Ectodermal cell (in vitro differentiated cells): ENCODE results near the gene EXPH5.

Experiments used
- H3K27ac ChIP-seq: 2 replicates; pipeline ENCODE4 v1.7.0; 2013; ENCODE audit warnings: mild to moderate bottlenecking, low read depth, low read length; ENCODE audit not compliant: insufficient read depth, poor library complexity, severe bottlenecking
- H3K27me3 ChIP-seq: 2 replicates; pipeline ENCODE4 v1.7.0; 2013; ENCODE audit warnings: mild to moderate bottlenecking, low read length; ENCODE audit not compliant: insufficient read depth, control insufficient read depth, poor library complexity, severe bottlenecking
- H3K36me3 ChIP-seq: one replicate; pipeline ENCODE4 v1.7.0; 2013; ENCODE audit warnings: low read length; ENCODE audit not compliant: control insufficient read depth, insufficient read depth
- H3K4me1 ChIP-seq: one replicate; pipeline ENCODE4 v1.7.0; 2013; ENCODE audit warnings: low read length; ENCODE audit not compliant: control insufficient read depth, insufficient read depth
- H3K4me3 ChIP-seq: 2 replicates; pipeline ENCODE4 v1.7.0; 2013; ENCODE audit warnings: low read depth, low read length, control low read depth; ENCODE audit not compliant: insufficient read depth
- H3K9me3 ChIP-seq: 2 replicates; pipeline ENCODE4 v1.7.0; 2013; ENCODE audit warnings: mild to moderate bottlenecking, low read length, moderate library complexity; ENCODE audit not compliant: control insufficient read depth
- WGBS, 2 experiments: methylation state at CpG; one replicate each; pipeline ENCODE4 v1.1.7; 2013; ENCODE audit warnings: missing lambda C conversion rate in 2 of 2; 5-methylcytosine and 5-hydroxymethylcytosine counted together

The EXPH5 gene

DNA sequence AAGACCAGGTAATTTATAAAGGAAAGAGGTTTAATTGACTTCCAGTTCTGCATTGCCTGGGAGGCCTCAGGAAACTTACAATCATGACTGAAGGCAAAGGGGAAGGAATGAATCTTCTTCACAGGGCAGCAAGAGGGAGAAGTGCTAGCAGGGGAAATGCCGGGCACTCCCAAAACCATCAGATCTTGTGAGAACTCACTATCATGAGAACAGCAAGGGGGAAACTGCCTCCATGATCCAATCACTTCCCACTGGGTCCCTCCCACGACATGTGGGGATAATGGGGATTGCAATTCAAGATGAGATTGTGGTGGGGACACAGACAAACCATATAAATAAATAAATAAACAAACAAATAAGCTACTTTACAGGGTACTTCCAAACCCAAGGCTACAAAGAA is 28.8 kb upstream of the EXPH5 start:
- Histone ChIP-seq H3K27me3 (no peaks in the 10 kb centered on the region), H3K36me3 (no peaks in the 10 kb centered on the region), H3K9me3 (no peaks in the 10 kb centered on the region), H3K27ac (no peak overlapping the region), H3K4me3 (no peak overlapping the region), H3K4me1 (no peaks in the 10 kb centered on the region)
- 94 to 100% methylated on average over 1 of the region's 2 CpGs for WGBS, 2 experiments

DNA sequence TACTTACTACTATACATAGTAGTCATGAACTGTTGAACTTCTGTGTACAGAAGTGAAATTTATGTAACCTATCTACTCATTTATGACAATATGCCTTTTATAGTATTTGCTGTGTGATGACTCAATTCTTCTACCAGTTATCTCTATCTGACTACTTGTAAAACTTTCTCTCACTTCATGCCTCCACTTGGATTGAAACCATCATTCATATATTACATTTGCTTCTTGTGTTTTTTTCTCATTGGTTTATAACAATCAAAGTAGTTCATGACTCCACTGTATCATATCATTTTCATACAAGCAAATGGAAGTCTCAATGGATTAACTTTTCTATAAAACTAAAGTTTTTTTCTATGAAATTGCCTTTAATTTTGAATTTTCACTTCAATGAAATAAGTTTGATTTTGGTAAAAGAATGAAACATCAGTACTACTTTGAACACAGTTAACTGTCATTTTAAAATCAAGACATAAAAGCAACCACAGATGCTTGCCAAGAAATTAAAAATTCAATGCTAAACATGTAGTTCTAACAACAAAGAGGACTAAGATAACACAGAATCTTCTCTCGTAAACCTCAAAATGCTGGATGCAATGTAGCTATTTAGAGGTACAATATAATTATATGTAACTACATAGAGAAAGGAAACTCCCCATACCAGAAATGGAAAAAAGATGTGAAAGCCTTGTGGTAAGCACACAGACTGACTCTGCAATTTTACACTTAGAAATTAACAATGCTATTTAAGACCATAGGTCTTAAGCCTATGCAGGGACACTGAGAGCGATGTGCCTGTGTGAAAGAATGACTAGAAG is 27.6 kb upstream of the EXPH5 start:
- 91 to 100% methylated on average over 1 of the region's 2 CpGs for WGBS, 2 experiments
- Histone ChIP-seq H3K27me3 (no peaks in the 10 kb centered on the region), H3K4me3 (no peak overlapping the region), H3K4me1 (no peaks in the 10 kb centered on the region), H3K36me3 (no peaks in the 10 kb centered on the region), H3K27ac (no peak overlapping the region), H3K9me3 (no peaks in the 10 kb centered on the region)

DNA sequence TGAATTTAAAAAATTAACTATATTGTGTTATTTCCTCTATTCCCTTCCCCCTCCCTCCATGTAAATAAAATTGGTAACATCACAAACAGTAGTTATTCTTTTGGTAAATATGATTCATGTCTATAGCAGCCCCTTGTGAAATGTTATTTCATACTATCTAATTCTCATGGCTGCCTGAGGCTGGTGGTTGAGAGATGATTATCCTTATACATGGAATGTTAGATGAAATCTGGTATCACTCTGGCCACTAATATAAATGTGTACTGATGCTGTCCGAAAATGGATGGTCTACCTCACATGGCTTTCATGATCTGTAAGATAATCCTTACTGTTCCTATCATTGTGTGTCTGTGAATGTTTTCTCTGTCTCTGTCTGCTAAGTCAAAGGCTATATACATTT is 25.0 kb upstream of the EXPH5 start:
- Histone ChIP-seq H3K4me3 (no peak overlapping the region), H3K4me1 (no peaks in the 10 kb centered on the region), H3K9me3 (no peaks in the 10 kb centered on the region), H3K27ac (no peak overlapping the region), H3K27me3 (no peaks in the 10 kb centered on the region), H3K36me3 (no peaks in the 10 kb centered on the region)
- WGBS, 2 experiments = 83 to 100% methylated on average over 1 of the region's 1 CpG

DNA sequence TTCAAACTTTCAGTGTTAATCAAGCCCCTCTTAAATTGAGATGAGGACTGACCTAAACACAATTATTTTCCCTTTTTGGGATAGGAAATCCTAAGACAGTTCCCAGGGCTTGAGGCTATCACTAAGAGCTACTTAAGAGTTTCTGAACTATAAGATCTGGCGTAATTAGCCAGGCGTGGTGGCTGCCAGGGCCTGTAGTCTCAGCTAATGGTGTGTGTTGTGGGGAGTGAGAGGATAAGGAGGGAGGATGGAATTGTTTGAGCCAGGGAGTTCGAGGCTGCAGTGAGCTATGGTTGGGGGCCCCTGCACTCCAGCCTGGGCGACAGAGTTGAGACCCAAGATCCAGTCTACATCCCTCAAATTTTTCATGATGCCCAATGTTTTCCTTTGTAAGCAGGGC is 23.5 kb upstream of the EXPH5 start:
- Histone ChIP-seq H3K9me3 (no peaks in the 10 kb centered on the region), H3K4me3 (no peak overlapping the region), H3K4me1 (no peaks in the 10 kb centered on the region), H3K36me3 (no peaks in the 10 kb centered on the region), H3K27ac (no peak overlapping the region), H3K27me3 (no peaks in the 10 kb centered on the region)
- WGBS, 2 experiments = 93 to 96% methylated on average over 4 of the region's 4 CpGs

DNA sequence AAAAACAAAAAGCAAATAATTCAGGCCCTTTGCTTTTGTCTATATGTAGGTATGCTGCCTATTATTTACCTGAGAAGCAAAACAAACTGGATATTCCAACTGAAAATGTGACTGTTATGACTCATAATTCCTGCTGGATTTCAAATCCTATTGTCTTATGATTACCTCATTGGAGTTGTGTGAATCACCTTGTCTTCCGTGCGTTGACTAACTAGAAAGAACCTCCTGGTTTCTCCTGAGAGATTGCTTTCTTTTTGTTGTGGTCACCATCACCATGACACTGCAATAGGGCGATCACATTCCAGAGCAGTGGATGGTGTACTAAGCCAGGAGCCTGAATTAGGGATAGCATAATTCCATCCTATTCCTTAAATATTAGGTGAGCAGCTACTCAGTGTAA is 23.0 kb upstream of the EXPH5 start:
- no peak overlapping the region for H3K27ac ChIP-seq
- 97 to 98% methylated on average over 3 of the region's 3 CpGs for WGBS, 2 experiments

DNA sequence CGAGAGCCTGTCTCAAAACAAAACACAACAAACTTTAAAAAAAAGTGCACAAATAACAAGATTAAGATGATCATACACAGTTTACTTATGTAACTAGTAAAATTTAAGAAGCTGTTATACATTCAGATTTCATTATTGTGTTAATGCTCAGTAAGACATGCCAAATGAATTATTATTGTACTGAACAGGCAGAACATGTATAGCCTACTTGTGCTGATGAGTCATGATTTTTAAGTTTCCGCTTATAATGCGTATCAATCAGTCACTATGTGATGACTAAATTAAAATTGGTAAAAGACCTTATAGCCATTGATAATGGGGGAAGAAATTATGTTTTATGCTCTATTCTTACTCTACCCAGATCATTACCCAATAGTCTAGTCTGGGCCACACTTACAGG is 20.5 kb upstream of the EXPH5 start:
- Histone ChIP-seq H3K4me3 (no peak overlapping the region), H3K4me1 (no peaks in the 10 kb centered on the region), H3K36me3 (no peaks in the 10 kb centered on the region), H3K9me3 (no peaks in the 10 kb centered on the region), H3K27me3 (no peaks in the 10 kb centered on the region), H3K27ac (no peak overlapping the region)
- 89 to 91% methylated on average over 3 of the region's 3 CpGs for WGBS, 2 experiments

More for the DNA sequence above, 23.0 kb upstream of the EXPH5 start:
- H3K4me3 ChIP-seq = no peak overlapping the region
- H3K9me3 ChIP-seq = no peaks in the 10 kb centered on the region
- H3K4me1 ChIP-seq = no peaks in the 10 kb centered on the region
- H3K36me3 ChIP-seq = no peaks in the 10 kb centered on the region
- H3K27me3 ChIP-seq = no peaks in the 10 kb centered on the region

DNA sequence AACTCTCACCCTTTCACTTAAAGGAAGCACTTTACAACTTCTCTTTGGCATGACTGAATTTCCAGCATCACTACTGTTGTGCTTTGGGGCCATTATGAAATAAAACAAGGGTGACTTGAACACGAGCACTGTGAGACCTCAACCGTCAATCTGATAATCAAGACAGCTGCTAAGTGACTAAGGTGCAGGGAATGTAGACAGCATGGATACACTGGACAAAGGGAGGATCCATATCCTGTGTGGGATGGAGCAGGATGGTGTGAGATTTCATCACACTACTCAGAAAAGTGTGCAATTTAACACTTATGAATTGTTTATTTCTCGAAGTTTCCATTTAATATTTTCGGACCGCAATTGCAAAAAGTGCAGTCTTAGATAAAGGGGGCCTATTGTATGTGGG is 16.1 kb upstream of the EXPH5 start:
- H3K27me3 ChIP-seq = no peaks in the 10 kb centered on the region
- H3K27ac ChIP-seq = no peak overlapping the region
- H3K36me3 ChIP-seq = no peaks in the 10 kb centered on the region
- WGBS, 2 experiments = 96% methylated on average over 5 of the region's 5 CpGs
- H3K4me1 ChIP-seq = no peaks in the 10 kb centered on the region
- H3K9me3 ChIP-seq = no peaks in the 10 kb centered on the region
- H3K4me3 ChIP-seq = no peak overlapping the region

DNA sequence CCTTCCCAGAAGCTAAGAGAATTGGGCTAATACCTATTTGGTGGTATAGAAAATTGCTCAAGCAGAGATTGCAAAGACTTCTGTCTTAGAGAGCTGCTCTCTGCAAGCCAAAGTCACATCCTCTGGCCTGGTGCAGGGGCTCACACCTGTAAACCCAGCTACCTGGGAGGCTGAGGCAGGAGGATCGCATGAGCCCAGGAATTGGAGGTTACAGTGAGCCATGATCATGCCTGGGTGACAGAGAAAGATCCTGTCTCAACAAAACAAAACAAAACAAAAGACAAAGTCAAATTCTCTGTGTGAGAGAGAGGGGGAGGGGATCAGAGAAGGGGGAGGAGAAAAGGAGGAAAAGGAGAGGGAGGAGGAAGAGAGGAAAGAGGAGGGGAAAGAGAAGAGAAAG is 15.0 kb upstream of the EXPH5 start:
- 82 to 95% methylated on average over 1 of the region's 1 CpG for WGBS, 2 experiments
- Histone ChIP-seq H3K27me3 (no peaks in the 10 kb centered on the region), H3K4me3 (no peak overlapping the region)

DNA sequence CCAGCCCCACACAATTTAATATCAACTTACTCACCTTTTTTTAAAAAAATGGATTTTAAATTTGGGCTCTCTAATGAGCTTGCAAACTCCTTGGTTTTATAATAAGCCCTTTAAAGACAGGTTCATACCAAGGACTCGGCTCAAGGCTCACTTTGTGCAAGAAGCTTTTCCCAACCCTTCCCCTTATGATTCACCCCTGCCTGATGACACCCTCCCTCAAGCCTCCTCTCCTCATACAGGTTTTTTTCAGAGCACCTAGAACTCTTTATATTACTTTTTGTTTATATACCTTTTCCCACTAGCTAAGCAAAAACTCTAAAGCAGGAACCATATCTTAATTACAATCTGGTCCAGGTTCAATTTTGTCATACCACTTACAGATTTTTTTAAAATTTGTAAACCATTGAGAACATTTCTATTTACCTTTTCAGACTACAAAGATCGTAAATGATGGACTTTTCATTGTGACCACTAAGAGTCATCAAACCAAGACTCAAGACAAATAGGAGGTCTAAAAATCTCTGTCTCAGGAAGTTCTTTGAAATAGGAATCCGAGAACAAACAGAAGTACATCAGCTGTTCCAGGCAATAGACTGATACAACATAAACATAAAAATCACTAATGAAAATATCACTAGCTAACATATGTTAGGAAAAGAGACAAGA is 13.1 kb upstream of the EXPH5 start:
- 88 to 89% methylated on average over 3 of the region's 3 CpGs for WGBS, 2 experiments
- Histone ChIP-seq H3K4me1 (no peaks in the 10 kb centered on the region), H3K36me3 (no peaks in the 10 kb centered on the region), H3K27ac (no peak overlapping the region), H3K27me3 (no peaks in the 10 kb centered on the region), H3K9me3 (no peaks in the 10 kb centered on the region), H3K4me3 (no peak overlapping the region)

More for the DNA sequence above, 15.0 kb upstream of the EXPH5 start:
- Histone ChIP-seq H3K36me3 (no peaks in the 10 kb centered on the region), H3K9me3 (no peaks in the 10 kb centered on the region), H3K4me1 (no peaks in the 10 kb centered on the region), H3K27ac (no peak overlapping the region)

DNA sequence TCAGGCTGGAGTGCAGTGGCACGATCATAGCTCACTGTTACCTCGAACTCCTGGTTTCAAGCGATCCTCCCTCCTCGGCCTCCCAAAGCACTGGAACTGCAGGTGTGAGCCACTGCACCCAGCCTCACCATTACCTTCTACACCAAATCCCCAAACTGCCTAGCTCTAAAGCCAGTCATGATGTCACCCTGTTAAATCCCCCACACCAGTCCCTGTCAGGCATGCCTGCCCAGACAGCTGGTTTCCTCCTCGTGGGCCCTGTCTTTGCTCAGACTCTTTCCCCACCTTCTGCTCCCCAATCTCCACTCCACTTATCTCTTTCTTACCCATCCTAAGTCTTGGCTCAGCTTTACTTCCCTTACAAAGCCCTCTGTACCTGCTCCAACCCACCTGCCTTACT is 12.5 kb upstream of the EXPH5 start:
- H3K27ac ChIP-seq = no peak overlapping the region
- no peak overlapping the region for H3K4me3 ChIP-seq
- no peaks in the 10 kb centered on the region for H3K9me3 ChIP-seq
- H3K27me3 ChIP-seq = no peaks in the 10 kb centered on the region
- 89 to 92% methylated on average over 5 of the region's 5 CpGs for WGBS, 2 experiments
- no peaks in the 10 kb centered on the region for H3K4me1 ChIP-seq
- no peaks in the 10 kb centered on the region for H3K36me3 ChIP-seq
